Heart left ventricle (tissue), 13 donors: ENCODE data around the gene RGS6.

Experiments used
- POLR2A ChIP-seq, 2 donors: fragments of 450-650 bp; IDR thresholded peaks; one replicate each; pipeline ENCODE4 v1.6.1; 2017; ENCODE audit warnings: antibody characterized with exemption in 2 of 2, mild to moderate bottlenecking in 2 of 2, moderate library complexity in 2 of 2
- TF ChIP-seq, protein P1 (sequence below), 12 donors: fragments of 200-600 bp; sonication (generic) in 4 of 12; IDR thresholded peaks; one replicate each; pipeline versions ENCODE4 v1.5.0 to v1.8.0; 2018 to 2022; ENCODE audit warnings: antibody characterized with exemption in 12 of 12, mild to moderate bottlenecking in 5 of 12
- donor health status: ischemic (EF 13 %, LVEDD 7.1; RV severe dilation, severe dysfunction).
- donor health status: DM: no; HTN: yes; CAD: no.
- donor health status: DM: no; HTN: no; CAD: no.
- donor health status: ischemic (EF 25% LVEDD 6.9; RV normal size, moderate dysfunction).
- donor health status: ischemic (EF 25% LVEDD 5.7; RV mildly dilated, moderate dysfunction).
- donor health status: ischemic (EF 35%, LVEDD 5.7; RV mildly dilated, moderate dysfunction).
- donor health status: nonischemic (EF 11% LVEDD 7.7; RV severe dilation, severe dysfunction).
- donor health status: DM: yes; HTN: yes; CAD: no.
- donor health status: PGD.
- donor health status: ischemic (EF 29% LVEDD 5.4; RV normal size, mild dysfunction).
- donor health status: nonischemic (EF 23%, LVEDD 6.1; RV moderate dilation, normal function).

DNA sequence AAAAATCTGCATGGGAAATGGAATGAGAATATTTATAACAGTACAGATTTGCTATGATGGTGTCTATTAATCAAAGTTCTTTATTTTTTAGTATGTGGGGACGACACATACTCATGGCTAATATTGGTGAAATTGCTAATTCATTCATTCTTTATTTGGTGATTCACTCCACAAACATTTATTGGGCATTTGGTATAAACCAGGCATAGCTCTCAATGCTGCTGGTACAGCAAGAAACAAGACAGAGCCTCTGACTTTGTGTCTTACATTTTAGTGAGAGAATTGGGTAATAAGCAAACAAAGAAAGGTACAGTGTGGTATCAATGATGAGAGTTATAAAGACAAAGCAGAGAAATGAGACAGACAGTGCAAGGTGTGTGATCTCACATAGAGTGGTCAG lies 129.5 kb downstream of the RGS6 start:
- no peak for TF ChIP-seq POLR2A (IDR thresholded peaks at IDR 0.05)
- TF ChIP-seq, protein P1, sequence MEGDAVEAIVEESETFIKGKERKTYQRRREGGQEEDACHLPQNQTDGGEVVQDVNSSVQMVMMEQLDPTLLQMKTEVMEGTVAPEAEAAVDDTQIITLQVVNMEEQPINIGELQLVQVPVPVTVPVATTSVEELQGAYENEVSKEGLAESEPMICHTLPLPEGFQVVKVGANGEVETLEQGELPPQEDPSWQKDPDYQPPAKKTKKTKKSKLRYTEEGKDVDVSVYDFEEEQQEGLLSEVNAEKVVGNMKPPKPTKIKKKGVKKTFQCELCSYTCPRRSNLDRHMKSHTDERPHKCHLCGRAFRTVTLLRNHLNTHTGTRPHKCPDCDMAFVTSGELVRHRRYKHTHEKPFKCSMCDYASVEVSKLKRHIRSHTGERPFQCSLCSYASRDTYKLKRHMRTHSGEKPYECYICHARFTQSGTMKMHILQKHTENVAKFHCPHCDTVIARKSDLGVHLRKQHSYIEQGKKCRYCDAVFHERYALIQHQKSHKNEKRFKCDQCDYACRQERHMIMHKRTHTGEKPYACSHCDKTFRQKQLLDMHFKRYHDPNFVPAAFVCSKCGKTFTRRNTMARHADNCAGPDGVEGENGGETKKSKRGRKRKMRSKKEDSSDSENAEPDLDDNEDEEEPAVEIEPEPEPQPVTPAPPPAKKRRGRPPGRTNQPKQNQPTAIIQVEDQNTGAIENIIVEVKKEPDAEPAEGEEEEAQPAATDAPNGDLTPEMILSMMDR (IDR thresholded peaks at IDR 0.05) = no peak
